ENCODE data around the gene URB1. TPM values are rescaled to one million over a fixed set of nuclear protein-coding genes. Genes with fewer than 3 reads are reported as not detected.
"Not testable (repeated sequence)": the region's sequence is repeated elsewhere in the genome, so short reads cannot be mapped to it uniquely, and the experiment has no call there.

The URB1 gene
- polyA plus RNA-seq, 4 donors: 0.67 to 8.5 (median 3.4) TPM

GRCh38 chr21:32317726-32318125 lies 75.1 kb downstream of the URB1 start:
- FAIRE-seq (no peak), DNase-seq (no peak)
- Histone ChIP-seq H3K27me3 (ENCODE audit: control insufficient read depth in 3 of 3, insufficient read depth in 3 of 3, low read length in 3 of 3) (no peaks in the 10 kb centered on the region), H3K9me3 (ENCODE audit: control insufficient read depth in 2 of 2, insufficient read depth in 1 of 2, low read depth in 1 of 2, low read length in 1 of 2) (no peaks in the 10 kb centered on the region), H3K4me1 (ENCODE audit: control insufficient read depth in 3 of 3, insufficient read depth in 2 of 3, low read depth in 1 of 3, low read length in 2 of 3) (no peaks in the 10 kb centered on the region), H3K36me3 (ENCODE audit: control insufficient read depth in 3 of 3, insufficient read depth in 2 of 3, low read depth in 1 of 3, low read length in 3 of 3) (peaks cover 8 to 75% (median 23%) of the 10 kb centered on the region in 3 donors), H3K4me3 (ENCODE audit: low read depth in 1 of 3, low read length in 3 of 3) (no peak overlapping the region), H3K27ac (ENCODE audit: low read depth in 1 of 3, low read length in 2 of 3) (no peak overlapping the region)
- 84 to 93% (median 91%) methylated on average over 8 to 9 of the region's 9 CpGs for WGBS, 3 donors

DNA sequence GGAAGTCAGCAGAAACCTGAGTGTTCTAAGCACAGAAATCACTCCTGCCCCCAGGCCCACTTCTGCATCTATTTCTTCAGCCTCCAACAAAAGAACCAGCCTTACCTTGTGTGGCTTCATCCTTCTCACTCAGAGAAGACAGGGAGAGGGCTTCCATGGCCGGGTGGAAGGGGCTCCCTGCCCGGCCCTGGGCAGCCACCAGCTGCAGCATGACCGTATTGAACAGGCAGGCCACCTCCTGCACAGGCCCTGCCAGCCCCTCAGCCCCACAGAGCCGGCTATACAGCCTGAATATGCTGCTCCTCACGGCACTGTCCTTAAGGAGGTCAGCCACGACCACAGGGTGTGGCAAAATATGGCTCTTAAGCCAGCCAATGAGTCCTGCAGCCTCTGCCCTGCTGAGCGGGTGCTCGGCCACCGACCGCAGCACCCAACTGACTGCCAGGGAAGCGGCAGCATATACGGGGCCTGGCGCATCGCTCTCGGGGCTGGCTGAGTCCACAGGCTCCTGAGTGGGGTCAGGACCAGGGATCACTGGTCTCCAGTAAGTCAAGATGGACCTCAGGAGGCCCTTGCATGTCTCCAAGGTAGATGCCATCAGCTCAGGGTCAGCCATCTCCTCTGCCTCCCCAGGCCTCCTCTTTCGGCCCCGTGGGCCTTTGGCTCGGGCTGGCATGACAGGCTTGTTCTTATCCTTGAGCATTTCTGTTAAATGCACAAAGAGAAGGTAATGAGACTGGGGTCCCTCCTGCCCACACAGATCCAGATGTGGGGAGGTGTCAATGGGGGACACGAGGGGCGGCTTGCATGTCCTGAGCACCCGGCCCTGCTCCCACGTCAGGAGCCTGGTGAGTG lies 76.2 kb downstream of the URB1 start:
- no peaks in the 10 kb centered on the region for H3K27me3 ChIP-seq (ENCODE audit: control insufficient read depth in 3 of 3, insufficient read depth in 3 of 3, low read length in 3 of 3)
- DNase-seq (no peak), FAIRE-seq (no peak)
- H3K9me3 ChIP-seq (ENCODE audit: control insufficient read depth in 2 of 2, insufficient read depth in 1 of 2, low read depth in 1 of 2, low read length in 1 of 2): no peaks in the 10 kb centered on the region
- H3K4me1 ChIP-seq (ENCODE audit: control insufficient read depth in 3 of 3, insufficient read depth in 2 of 3, low read depth in 1 of 3, low read length in 2 of 3): no peaks in the 10 kb centered on the region
- H3K36me3 ChIP-seq (ENCODE audit: control insufficient read depth in 3 of 3, insufficient read depth in 2 of 3, low read depth in 1 of 3, low read length in 3 of 3): peaks cover 8 to 75% (median 22%) of the 10 kb centered on the region in 3 donors
- no peak overlapping the region for H3K27ac ChIP-seq (ENCODE audit: low read depth in 1 of 3, low read length in 2 of 3)
- H3K4me3 ChIP-seq (ENCODE audit: low read depth in 1 of 3, low read length in 3 of 3): no peak overlapping the region
- WGBS, 3 donors: 95 to 97% (median 96%) methylated on average over 21 to 22 of the region's 22 CpGs

- Histone ChIP-seq H3K27me3 (ENCODE audit: control insufficient read depth in 3 of 3, insufficient read depth in 3 of 3, low read length in 3 of 3) (no peaks in the 10 kb centered on the region), H3K36me3 (ENCODE audit: control insufficient read depth in 3 of 3, insufficient read depth in 2 of 3, low read depth in 1 of 3, low read length in 3 of 3) (peaks cover 8 to 72% (median 19%) of the 10 kb centered on the region in 3 donors), H3K4me3 (ENCODE audit: low read depth in 1 of 3, low read length in 3 of 3) (no peak overlapping the region), H3K27ac (ENCODE audit: low read depth in 1 of 3, low read length in 2 of 3) (no peak overlapping the region), H3K9me3 (ENCODE audit: control insufficient read depth in 2 of 2, insufficient read depth in 1 of 2, low read depth in 1 of 2, low read length in 1 of 2) (no peaks in the 10 kb centered on the region), H3K4me1 (ENCODE audit: control insufficient read depth in 3 of 3, insufficient read depth in 2 of 3, low read depth in 1 of 3, low read length in 2 of 3) (no peaks in the 10 kb centered on the region)
- 90 to 92% (median 92%) methylated on average over 14 of the region's 14 CpGs for WGBS, 3 donors
- FAIRE-seq (no peak), DNase-seq (no peak)
Measured at GRCh38 chr21:32315511-32316281, 77.1 kb downstream of the URB1 start.

DNA sequence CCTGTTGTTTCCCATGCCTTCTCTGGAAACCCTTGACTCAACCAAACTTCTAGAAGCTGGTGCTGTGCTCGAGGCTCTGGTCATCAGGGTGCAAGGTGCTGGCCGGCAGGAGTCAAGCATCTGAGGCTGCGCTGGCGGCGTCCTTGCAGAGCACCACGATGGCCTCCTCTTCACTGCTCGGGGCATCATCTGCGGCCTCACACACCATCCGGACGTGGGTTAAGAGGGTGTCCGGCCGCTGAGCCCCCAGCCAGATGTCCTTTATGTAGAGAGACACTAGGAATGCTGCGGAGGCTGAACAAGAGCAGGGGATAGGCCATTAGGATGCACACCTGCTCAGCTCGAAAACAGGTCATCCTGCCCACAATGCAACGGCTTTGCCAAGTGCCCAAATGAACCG lies 78.0 kb downstream of the URB1 start:
- no peaks in the 10 kb centered on the region for H3K9me3 ChIP-seq (ENCODE audit: control insufficient read depth in 2 of 2, insufficient read depth in 1 of 2, low read depth in 1 of 2, low read length in 1 of 2)
- H3K4me1 ChIP-seq (ENCODE audit: control insufficient read depth in 3 of 3, insufficient read depth in 2 of 3, low read depth in 1 of 3, low read length in 2 of 3): no peaks in the 10 kb centered on the region
- H3K36me3 ChIP-seq (ENCODE audit: control insufficient read depth in 3 of 3, insufficient read depth in 2 of 3, low read depth in 1 of 3, low read length in 3 of 3): peaks cover 8 to 66% (median 16%) of the 10 kb centered on the region in 3 donors
- H3K27ac ChIP-seq (ENCODE audit: low read depth in 1 of 3, low read length in 2 of 3): no peak overlapping the region
- WGBS, 3 donors: 96% methylated on average over 16 of the region's 16 CpGs
- FAIRE-seq (no peak), DNase-seq (no peak)
- H3K27me3 ChIP-seq (ENCODE audit: control insufficient read depth in 3 of 3, insufficient read depth in 3 of 3, low read length in 3 of 3): no peaks in the 10 kb centered on the region
- H3K4me3 ChIP-seq (ENCODE audit: low read depth in 1 of 3, low read length in 3 of 3): no peak overlapping the region

- no peaks in the 10 kb centered on the region for H3K9me3 ChIP-seq (ENCODE audit: control insufficient read depth in 2 of 2, insufficient read depth in 1 of 2, low read depth in 1 of 2, low read length in 1 of 2)
- H3K4me1 ChIP-seq (ENCODE audit: control insufficient read depth in 3 of 3, insufficient read depth in 2 of 3, low read depth in 1 of 3, low read length in 2 of 3): no peaks in the 10 kb centered on the region
- no peaks in the 10 kb centered on the region for H3K27me3 ChIP-seq (ENCODE audit: control insufficient read depth in 3 of 3, insufficient read depth in 3 of 3, low read length in 3 of 3)
- FAIRE-seq: no peak
- DNase-seq: no peak
- no peak overlapping the region for H3K4me3 ChIP-seq (ENCODE audit: low read depth in 1 of 3, low read length in 3 of 3)
- H3K36me3 ChIP-seq (ENCODE audit: control insufficient read depth in 3 of 3, insufficient read depth in 2 of 3, low read depth in 1 of 3, low read length in 3 of 3): peaks cover 6 to 63% (median 15%) of the 10 kb centered on the region in 3 donors
- WGBS, 3 donors: 91 to 96% (median 94%) methylated on average over 6 of the region's 6 CpGs
- no peak overlapping the region for H3K27ac ChIP-seq (ENCODE audit: low read depth in 1 of 3, low read length in 2 of 3)
Measured at GRCh38 chr21:32312976-32313375, 79.8 kb downstream of the URB1 start.

- Histone ChIP-seq H3K27me3 (ENCODE audit: control insufficient read depth in 3 of 3, insufficient read depth in 3 of 3, low read length in 3 of 3) (no peaks in the 10 kb centered on the region), H3K9me3 (ENCODE audit: control insufficient read depth in 2 of 2, insufficient read depth in 1 of 2, low read depth in 1 of 2, low read length in 1 of 2) (no peaks in the 10 kb centered on the region), H3K36me3 (ENCODE audit: control insufficient read depth in 3 of 3, insufficient read depth in 2 of 3, low read depth in 1 of 3, low read length in 3 of 3) (peaks cover 6 to 58% (median 15%) of the 10 kb centered on the region in 3 donors), H3K27ac (ENCODE audit: low read depth in 1 of 3, low read length in 2 of 3) (no peak overlapping the region), H3K4me1 (ENCODE audit: control insufficient read depth in 3 of 3, insufficient read depth in 2 of 3, low read depth in 1 of 3, low read length in 2 of 3) (no peaks in the 10 kb centered on the region), H3K4me3 (ENCODE audit: low read depth in 1 of 3, low read length in 3 of 3) (no peak overlapping the region)
- FAIRE-seq (no peak), DNase-seq (no peak)
- WGBS, 3 donors: 92 to 96% (median 94%) methylated on average over 5 of the region's 5 CpGs
Measured at GRCh38 chr21:32312326-32312725, 80.5 kb downstream of the URB1 start.

GRCh38 chr21:32311621-32312020 lies 81.2 kb downstream of the URB1 start:
- WGBS, 3 donors: 96 to 98% (median 96%) methylated on average over 8 to 9 of the region's 9 CpGs
- no peak for DNase-seq
- no peaks in the 10 kb centered on the region for H3K27me3 ChIP-seq (ENCODE audit: control insufficient read depth in 3 of 3, insufficient read depth in 3 of 3, low read length in 3 of 3)
- H3K9me3 ChIP-seq (ENCODE audit: control insufficient read depth in 2 of 2, insufficient read depth in 1 of 2, low read depth in 1 of 2, low read length in 1 of 2): no peaks in the 10 kb centered on the region
- no peak overlapping the region for H3K27ac ChIP-seq (ENCODE audit: low read depth in 1 of 3, low read length in 2 of 3)
- H3K4me1 ChIP-seq (ENCODE audit: control insufficient read depth in 3 of 3, insufficient read depth in 2 of 3, low read depth in 1 of 3, low read length in 2 of 3): no peaks in the 10 kb centered on the region
- H3K36me3 ChIP-seq (ENCODE audit: control insufficient read depth in 3 of 3, insufficient read depth in 2 of 3, low read depth in 1 of 3, low read length in 3 of 3): peaks cover 3 to 51% (median 14%) of the 10 kb centered on the region in 3 donors
- FAIRE-seq: no peak
- H3K4me3 ChIP-seq (ENCODE audit: low read depth in 1 of 3, low read length in 3 of 3): no peak overlapping the region

DNA sequence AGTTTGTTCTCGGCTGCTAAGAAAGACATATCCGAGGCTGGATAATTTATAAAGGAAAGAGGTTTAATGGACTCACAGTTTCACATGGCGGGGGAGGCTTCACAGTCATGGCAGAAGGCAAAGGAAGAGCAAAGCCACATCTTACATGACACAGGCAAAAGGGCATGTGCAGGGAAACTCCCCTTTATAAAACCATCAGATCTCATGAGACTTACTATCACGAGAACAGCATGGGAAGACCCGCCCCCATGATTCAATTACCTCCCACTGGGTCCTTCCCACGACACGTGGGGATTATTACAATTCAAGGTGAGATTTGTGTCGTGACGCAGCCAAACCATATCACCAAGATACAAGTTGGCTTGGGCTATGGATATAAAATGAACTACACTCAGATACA lies 81.8 kb downstream of the URB1 start:
- not testable (repeated sequence) for DNase-seq; FAIRE-seq; H3K4me3 ChIP-seq (ENCODE audit: low read depth in 1 of 3, low read length in 3 of 3); H3K27me3 ChIP-seq (ENCODE audit: control insufficient read depth in 3 of 3, insufficient read depth in 3 of 3, low read length in 3 of 3); H3K27ac ChIP-seq (ENCODE audit: low read depth in 1 of 3, low read length in 2 of 3); H3K4me1 ChIP-seq (ENCODE audit: control insufficient read depth in 3 of 3, insufficient read depth in 2 of 3, low read depth in 1 of 3, low read length in 2 of 3); H3K9me3 ChIP-seq (ENCODE audit: control insufficient read depth in 2 of 2, insufficient read depth in 1 of 2, low read depth in 1 of 2, low read length in 1 of 2)
- WGBS, 3 donors: 91 to 92% (median 91%) methylated on average over 9 of the region's 9 CpGs
- H3K36me3 ChIP-seq (ENCODE audit: control insufficient read depth in 3 of 3, insufficient read depth in 2 of 3, low read depth in 1 of 3, low read length in 3 of 3): peaks cover 0 to 48% (median 8%) of the 10 kb centered on the region in 3 donors
